SK-N-SH treated with all-trans-retinoic acid at 6 μM for 48 hours (cell line): ENCODE data around the gene CEACAM5.

Source experiments
- ATAC-seq: fragments of 200-7000 bp; cut with Tn5 transposase; 3 replicates; pipeline ENCODE4 v1.9.1; 2020; ENCODE audit warnings: mild to moderate bottlenecking, moderate library complexity
- BACH2 ChIP-seq: fragments of 250-450 bp; sonication (Bioruptor Pico); IDR thresholded peaks from 2 replicates; pipeline ENCODE4 v1.9.0; 2021; ENCODE audit warnings: mild to moderate bottlenecking, borderline replicate concordance
- CREB5 ChIP-seq: fragments of 250-450 bp; sonication (Bioruptor Pico); IDR thresholded peaks from 2 replicates; pipeline ENCODE4 v1.5.1; 2020; ENCODE audit warnings: low read depth, mild to moderate bottlenecking, moderate library complexity
- CSDC2 ChIP-seq: fragments of 250-450 bp; sonication (Bioruptor Pico); IDR thresholded peaks from 2 replicates; pipeline ENCODE4 v1.5.0; 2020; ENCODE audit warnings: mild to moderate bottlenecking, moderate library complexity
- CSRNP3 ChIP-seq: fragments of 250-450 bp; sonication (Bioruptor Pico); IDR thresholded peaks from 2 replicates; pipeline ENCODE4 v1.5.1; 2021; ENCODE audit warnings: mild to moderate bottlenecking, moderate library complexity
- GLIS3 ChIP-seq: fragments of 250-450 bp; sonication (Bioruptor Pico); IDR thresholded peaks from 2 replicates; pipeline ENCODE4 v1.5.0; 2020; ENCODE audit warnings: mild to moderate bottlenecking, moderate library complexity
- ISL1 ChIP-seq: fragments of 250-450 bp; sonication (Bioruptor Pico); IDR thresholded peaks from 2 replicates; pipeline ENCODE4 v2.1.2; 2022; ENCODE audit warnings: mild to moderate bottlenecking, moderate library complexity
- PATZ1 ChIP-seq: fragments of 250-450 bp; sonication (Bioruptor Pico); IDR thresholded peaks from 2 replicates; pipeline ENCODE4 v1.8.0; 2020; ENCODE audit warnings: mild to moderate bottlenecking, moderate library complexity, borderline replicate concordance
- PPARA ChIP-seq: fragments of 250-450 bp; sonication (Bioruptor Pico); IDR thresholded peaks from 2 replicates; pipeline ENCODE4 v1.5.0; 2020; ENCODE audit warnings: mild to moderate bottlenecking, borderline replicate concordance
- RARB ChIP-seq: fragments of 250-450 bp; sonication (Bioruptor Pico); IDR thresholded peaks from 2 replicates; pipeline ENCODE4 v1.8.0; 2021; ENCODE audit warnings: mild to moderate bottlenecking, moderate library complexity
- SNAI2 ChIP-seq: fragments of 250-450 bp; sonication (Bioruptor Pico); IDR thresholded peaks from 2 replicates; pipeline ENCODE4 v1.5.0; 2020; ENCODE audit warnings: mild to moderate bottlenecking, moderate library complexity
- TOX ChIP-seq: fragments of 250-450 bp; sonication (Bioruptor Pico); IDR thresholded peaks from 2 replicates; pipeline ENCODE4 v1.8.0; 2021; ENCODE audit warnings: mild to moderate bottlenecking, moderate library complexity, borderline replicate concordance
- TSHZ2 ChIP-seq: fragments of 250-450 bp; sonication (Bioruptor Pico); IDR thresholded peaks from 2 replicates; pipeline ENCODE4 v1.5.0; 2020; ENCODE audit warnings: mild to moderate bottlenecking, moderate library complexity
- ZC3H10 ChIP-seq: fragments of 250-450 bp; sonication (Bioruptor Pico); IDR thresholded peaks from 2 replicates; pipeline ENCODE4 v1.5.1; 2021; ENCODE audit warnings: mild to moderate bottlenecking, moderate library complexity
- ZFP30 ChIP-seq: fragments of 450-650 bp; formaldehyde crosslinking; IDR thresholded peaks from 2 replicates; pipeline ENCODE4 v1.5.0; 2022; ENCODE audit warnings: mild to moderate bottlenecking, moderate library complexity
- ZNF8 ChIP-seq: fragments of 450-650 bp; formaldehyde crosslinking; IDR thresholded peaks from 2 replicates; pipeline ENCODE4 v1.5.0; 2020; ENCODE audit warnings: mild to moderate bottlenecking, moderate library complexity
- TF ChIP-seq, protein P1 (sequence below): fragments of 250-450 bp; sonication (Bioruptor Pico); IDR thresholded peaks from 2 replicates; pipeline ENCODE4 v1.8.0; 2021; ENCODE audit warnings: low read depth, mild to moderate bottlenecking, moderate library complexity, borderline replicate concordance

Gene CEACAM5

DNA sequence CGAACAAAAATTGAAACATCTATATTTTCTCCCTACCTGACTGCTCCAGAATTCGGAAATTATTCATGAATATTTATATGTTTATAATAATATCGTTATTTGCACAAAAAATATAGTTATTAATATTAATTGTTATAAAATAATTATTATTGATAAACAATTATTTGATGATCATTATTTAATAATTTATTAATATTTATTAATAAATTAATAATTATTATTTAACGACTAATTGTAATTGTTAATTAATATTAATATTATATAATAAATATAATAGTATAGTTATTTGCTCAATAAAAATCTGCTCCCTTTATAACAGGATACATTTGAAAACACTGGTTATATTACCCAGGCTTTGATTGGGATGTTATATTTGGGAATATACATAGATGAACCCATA, 61.2 kb downstream of the CEACAM5 start:
- TF ChIP-seq TSHZ2 (CRISPR knock-in tag), result no peak
- TF ChIP-seq, all 23 proteins: peak for 0
- no peak for ATAC-seq

- ATAC-seq, result no peak
- no peak for TF ChIP-seq BACH2 (CRISPR knock-in tag)
- TF ChIP-seq, protein P1, sequence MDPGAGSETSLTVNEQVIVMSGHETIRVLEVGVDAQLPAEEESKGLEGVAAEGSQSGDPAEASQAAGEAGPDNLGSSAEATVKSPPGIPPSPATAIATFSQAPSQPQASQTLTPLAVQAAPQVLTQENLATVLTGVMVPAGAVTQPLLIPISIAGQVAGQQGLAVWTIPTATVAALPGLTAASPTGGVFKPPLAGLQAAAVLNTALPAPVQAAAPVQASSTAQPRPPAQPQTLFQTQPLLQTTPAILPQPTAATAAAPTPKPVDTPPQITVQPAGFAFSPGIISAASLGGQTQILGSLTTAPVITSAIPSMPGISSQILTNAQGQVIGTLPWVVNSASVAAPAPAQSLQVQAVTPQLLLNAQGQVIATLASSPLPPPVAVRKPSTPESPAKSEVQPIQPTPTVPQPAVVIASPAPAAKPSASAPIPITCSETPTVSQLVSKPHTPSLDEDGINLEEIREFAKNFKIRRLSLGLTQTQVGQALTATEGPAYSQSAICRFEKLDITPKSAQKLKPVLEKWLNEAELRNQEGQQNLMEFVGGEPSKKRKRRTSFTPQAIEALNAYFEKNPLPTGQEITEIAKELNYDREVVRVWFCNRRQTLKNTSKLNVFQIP, result no peak
- no peak for TF ChIP-seq SNAI2 (CRISPR knock-in tag)
- no peak for TF ChIP-seq GLIS3 (CRISPR knock-in tag)
These were observed 63.0 kb downstream of the CEACAM5 start for GRCh38 chr19:41771410-41771809.

- no peak for TF ChIP-seq ZNF8 (CRISPR knock-in tag)
- TF ChIP-seq ZC3H10, result no peak
- TF ChIP-seq, protein P1, result no peak
- TF ChIP-seq SNAI2 (CRISPR knock-in tag), result no peak
- no peak for TF ChIP-seq CREB5
- no peak for TF ChIP-seq CSRNP3
- TF ChIP-seq BACH2 (CRISPR knock-in tag), result no peak
- TF ChIP-seq GLIS3 (CRISPR knock-in tag), result no peak
- TF ChIP-seq CSDC2, result no peak
- no peak for TF ChIP-seq TOX (CRISPR knock-in tag)
- TF ChIP-seq RARB (CRISPR knock-in tag), result no peak
- no peak for TF ChIP-seq ZFP30 (CRISPR knock-in tag)
- no peak for TF ChIP-seq PPARA (CRISPR knock-in tag)
- TF ChIP-seq, all 23 proteins: peak for 0
- ATAC-seq, result no peak
These were observed 66.1 kb downstream of the CEACAM5 start for GRCh38 chr19:41774515-41774980.

- TF ChIP-seq PPARA (CRISPR knock-in tag), result no peak
- no peak for TF ChIP-seq CREB5
- TF ChIP-seq ISL1 (CRISPR knock-in tag), result no peak
- no peak for TF ChIP-seq PATZ1 (CRISPR knock-in tag)
- TF ChIP-seq, protein P1, result no peak
- no peak for TF ChIP-seq CSDC2
- TF ChIP-seq TSHZ2 (CRISPR knock-in tag), result no peak
- ATAC-seq, result no peak
These were observed 68.3 kb downstream of the CEACAM5 start for GRCh38 chr19:41776700-41777099.
